GM23338 (cell line): ENCODE results near the gene ERP44.

Source experiments
- CREB1 ChIP-seq: fragments of 250-450 bp; sonication (Bioruptor Pico); IDR thresholded peaks from 2 replicates; pipeline ENCODE4 v1.5.0; 2020; ENCODE audit warnings: low read depth, mild to moderate bottlenecking, moderate library complexity
- EZH2 ChIP-seq: fragments of 200-600 bp; sonication (generic); IDR thresholded peaks from one replicate; pipeline ENCODE4 v1.8.0; 2017; ENCODE audit warnings: antibody characterized with exemption, mild to moderate bottlenecking, low read depth; ENCODE audit not compliant: unreplicated experiment
- EZH2phosphoT487 ChIP-seq: fragments of 200-600 bp; sonication (generic); IDR thresholded peaks from one replicate; pipeline ENCODE4 v1.8.1; 2018; ENCODE audit warnings: antibody characterized with exemption; ENCODE audit not compliant: unreplicated experiment
- POLR2AphosphoS5 ChIP-seq: IDR thresholded peaks from 2 replicates; pipeline ENCODE4 v1.6.1; 2016; ENCODE audit warnings: antibody characterized with exemption, low read depth
- ZNF331 ChIP-seq: fragments of 250-450 bp; sonication (Bioruptor Pico); IDR thresholded peaks from 2 replicates; pipeline ENCODE4 v1.5.0; 2020; ENCODE audit warnings: low read depth, mild to moderate bottlenecking, moderate library complexity
- TF ChIP-seq, protein P1 (sequence below): IDR thresholded peaks from one replicate; pipeline ENCODE4 v1.6.1; 2018; ENCODE audit warnings: antibody characterized with exemption; ENCODE audit not compliant: unreplicated experiment
- TF ChIP-seq, protein P2 (sequence below), 2 experiments: fragments of 200-600 bp in 1 of 2; sonication (generic) in 1 of 2; conservative IDR thresholded peaks; 2 replicates each; pipeline versions ENCODE4 v1.5.1 to v1.6.1; 2016 to 2017; ENCODE audit warnings: antibody characterized with exemption in 2 of 2, low read depth in 2 of 2, mild to moderate bottlenecking in 2 of 2, moderate library complexity in 1 of 2

DNA sequence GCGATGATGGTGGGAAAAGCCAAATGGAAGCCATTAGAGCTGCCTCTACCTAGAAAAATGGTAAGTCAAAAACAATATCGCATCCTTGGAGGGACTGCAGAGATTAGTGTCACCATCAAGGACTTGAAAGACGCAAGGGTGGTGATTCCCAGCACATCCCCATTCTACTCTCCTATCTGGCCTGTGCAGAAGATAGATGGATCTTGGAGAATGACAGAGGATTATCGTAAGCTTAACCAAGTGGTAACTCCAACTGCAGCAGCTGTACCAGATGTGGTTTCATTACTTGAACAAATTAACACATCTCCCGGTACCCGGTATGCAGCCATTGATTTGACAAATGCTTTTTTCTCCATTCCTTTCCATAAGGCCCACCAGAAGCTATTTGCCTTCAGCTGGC lies 23.8 kb downstream of the ERP44 start:
- TF ChIP-seq, protein P1, sequence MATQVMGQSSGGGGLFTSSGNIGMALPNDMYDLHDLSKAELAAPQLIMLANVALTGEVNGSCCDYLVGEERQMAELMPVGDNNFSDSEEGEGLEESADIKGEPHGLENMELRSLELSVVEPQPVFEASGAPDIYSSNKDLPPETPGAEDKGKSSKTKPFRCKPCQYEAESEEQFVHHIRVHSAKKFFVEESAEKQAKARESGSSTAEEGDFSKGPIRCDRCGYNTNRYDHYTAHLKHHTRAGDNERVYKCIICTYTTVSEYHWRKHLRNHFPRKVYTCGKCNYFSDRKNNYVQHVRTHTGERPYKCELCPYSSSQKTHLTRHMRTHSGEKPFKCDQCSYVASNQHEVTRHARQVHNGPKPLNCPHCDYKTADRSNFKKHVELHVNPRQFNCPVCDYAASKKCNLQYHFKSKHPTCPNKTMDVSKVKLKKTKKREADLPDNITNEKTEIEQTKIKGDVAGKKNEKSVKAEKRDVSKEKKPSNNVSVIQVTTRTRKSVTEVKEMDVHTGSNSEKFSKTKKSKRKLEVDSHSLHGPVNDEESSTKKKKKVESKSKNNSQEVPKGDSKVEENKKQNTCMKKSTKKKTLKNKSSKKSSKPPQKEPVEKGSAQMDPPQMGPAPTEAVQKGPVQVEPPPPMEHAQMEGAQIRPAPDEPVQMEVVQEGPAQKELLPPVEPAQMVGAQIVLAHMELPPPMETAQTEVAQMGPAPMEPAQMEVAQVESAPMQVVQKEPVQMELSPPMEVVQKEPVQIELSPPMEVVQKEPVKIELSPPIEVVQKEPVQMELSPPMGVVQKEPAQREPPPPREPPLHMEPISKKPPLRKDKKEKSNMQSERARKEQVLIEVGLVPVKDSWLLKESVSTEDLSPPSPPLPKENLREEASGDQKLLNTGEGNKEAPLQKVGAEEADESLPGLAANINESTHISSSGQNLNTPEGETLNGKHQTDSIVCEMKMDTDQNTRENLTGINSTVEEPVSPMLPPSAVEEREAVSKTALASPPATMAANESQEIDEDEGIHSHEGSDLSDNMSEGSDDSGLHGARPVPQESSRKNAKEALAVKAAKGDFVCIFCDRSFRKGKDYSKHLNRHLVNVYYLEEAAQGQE, result no peak
- TF ChIP-seq, protein P2, sequence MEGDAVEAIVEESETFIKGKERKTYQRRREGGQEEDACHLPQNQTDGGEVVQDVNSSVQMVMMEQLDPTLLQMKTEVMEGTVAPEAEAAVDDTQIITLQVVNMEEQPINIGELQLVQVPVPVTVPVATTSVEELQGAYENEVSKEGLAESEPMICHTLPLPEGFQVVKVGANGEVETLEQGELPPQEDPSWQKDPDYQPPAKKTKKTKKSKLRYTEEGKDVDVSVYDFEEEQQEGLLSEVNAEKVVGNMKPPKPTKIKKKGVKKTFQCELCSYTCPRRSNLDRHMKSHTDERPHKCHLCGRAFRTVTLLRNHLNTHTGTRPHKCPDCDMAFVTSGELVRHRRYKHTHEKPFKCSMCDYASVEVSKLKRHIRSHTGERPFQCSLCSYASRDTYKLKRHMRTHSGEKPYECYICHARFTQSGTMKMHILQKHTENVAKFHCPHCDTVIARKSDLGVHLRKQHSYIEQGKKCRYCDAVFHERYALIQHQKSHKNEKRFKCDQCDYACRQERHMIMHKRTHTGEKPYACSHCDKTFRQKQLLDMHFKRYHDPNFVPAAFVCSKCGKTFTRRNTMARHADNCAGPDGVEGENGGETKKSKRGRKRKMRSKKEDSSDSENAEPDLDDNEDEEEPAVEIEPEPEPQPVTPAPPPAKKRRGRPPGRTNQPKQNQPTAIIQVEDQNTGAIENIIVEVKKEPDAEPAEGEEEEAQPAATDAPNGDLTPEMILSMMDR (conservative IDR thresholded peaks at IDR 0.05; ENCODE audit: low read depth in 2 of 2), result no peak
- TF ChIP-seq EZH2, result no peak
- no peak for TF ChIP-seq POLR2AphosphoS5
- TF ChIP-seq ZNF331 (CRISPR knock-in tag), result no peak
- no peak for TF ChIP-seq CREB1 (CRISPR knock-in tag)
- no peak for TF ChIP-seq EZH2phosphoT487
